Glutamatergic neuron (in vitro differentiated cells): ENCODE data around the gene STARD4. TPM values are rescaled to one million over a fixed set of nuclear protein-coding genes. Genes with fewer than 3 reads are reported as not detected.

Experiments used
- DNase-seq: peaks from one replicate; pipeline ENCODE4 v3.0.0; 2022
- H3K27ac Mint-ChIP-seq: one replicate; pipeline ENCODE4 v1.8.0; 2020; ENCODE audit warnings: mild to moderate bottlenecking, mixed read lengths, inconsistent platforms; ENCODE audit not compliant: unreplicated experiment
- H3K27me3 Mint-ChIP-seq: one replicate; pipeline ENCODE4 v1.8.0; 2020; ENCODE audit warnings: mild to moderate bottlenecking, moderate library complexity, mixed read lengths, inconsistent platforms; ENCODE audit not compliant: unreplicated experiment
- H3K36me3 Mint-ChIP-seq: one replicate; pipeline ENCODE4 v1.8.0; 2020; ENCODE audit warnings: mild to moderate bottlenecking, mixed read lengths, inconsistent platforms; ENCODE audit not compliant: unreplicated experiment
- H3K4me1 Mint-ChIP-seq: one replicate; pipeline ENCODE4 v1.8.0; 2020; ENCODE audit warnings: mild to moderate bottlenecking, low read depth, mixed read lengths, inconsistent platforms; ENCODE audit not compliant: unreplicated experiment
- H3K4me3 Mint-ChIP-seq: one replicate; pipeline ENCODE4 v1.8.0; 2020; ENCODE audit warnings: mild to moderate bottlenecking, mixed read lengths, inconsistent platforms; ENCODE audit not compliant: unreplicated experiment
- H3K9me3 Mint-ChIP-seq: one replicate; pipeline ENCODE4 v1.8.0; 2020; ENCODE audit warnings: mild to moderate bottlenecking, moderate library complexity, mixed read lengths, inconsistent platforms; ENCODE audit not compliant: unreplicated experiment
- CTCF ChIP-seq: fragments of 200-600 bp; sonication (generic); IDR thresholded peaks from one replicate; pipeline ENCODE4 v1.5.0; 2021; ENCODE audit not compliant: partially characterized antibody, unreplicated experiment
- long read RNA-seq: library from polyadenylated mRNA; unstranded; transcript quantifications from one replicate; pipeline ENCODE4 v2.0.0, GENCODE V29; 2020; ENCODE audit not compliant: unreplicated experiment
- total RNA-seq: library from RNA; stranded (reverse); fragmentation: NEBNext Ultra II Directional; extraction: Animal tissue kit (Norgen Biotek cat#: 25700); gene quantifications from one replicate; pipeline ENCODE4 v1.2.1, GENCODE V29; 2021; ENCODE audit not compliant: unreplicated experiment

STARD4 gene
- 71.2 TPM for total RNA-seq
- long read RNA-seq, full-length matches to known transcripts: 6 of 9 reads
- long read RNA-seq, partial matches to known transcripts: 0 of 9 reads
- long read RNA-seq, other reads (novel, unspliced or antisense): 3 of 9 reads

GRCh38 chr5:111512375-111513130, at the start of gene STARD4:
Gene STARD4 (minus strand): TSS chr5:111512535. CDS start chr5:111507433, 5,102 bp downstream.
- Mint-ChIP-seq H3K27ac (peak within 1 kb of the TSS; percentile 82), H3K27me3 (peaks cover 6% of the 10 kb centered on the region), H3K36me3 (no peaks in the 10 kb centered on the region), H3K9me3 (peaks cover 6% of the 10 kb centered on the region), H3K4me3 (peak within 1 kb of the TSS; percentile 100), H3K4me1 (peaks cover 26% of the 10 kb centered on the region)
- TF ChIP-seq CTCF: no peak
- DNase-seq: peak; percentile 97

- TF ChIP-seq CTCF: no peak
- Mint-ChIP-seq H3K27me3 (no peaks in the 10 kb centered on the region), H3K36me3 (peaks cover 11% of the 10 kb centered on the region), H3K4me3 (no peak overlapping the region), H3K4me1 (no peaks in the 10 kb centered on the region), H3K27ac (no peak overlapping the region), H3K9me3 (peaks cover 2% of the 10 kb centered on the region)
- no peak for DNase-seq
Measured at GRCh38 chr5:111559680-111560079, 47.3 kb upstream of the STARD4 start.

GRCh38 chr5:111557686-111558085, 45.4 kb upstream of the STARD4 start:
- TF ChIP-seq CTCF: no peak
- no peak for DNase-seq
- H3K36me3 Mint-ChIP-seq: peaks cover 11% of the 10 kb centered on the region
- no peak overlapping the region for H3K27ac Mint-ChIP-seq
- no peaks in the 10 kb centered on the region for H3K4me1 Mint-ChIP-seq
- H3K27me3 Mint-ChIP-seq: no peaks in the 10 kb centered on the region
- no peak overlapping the region for H3K4me3 Mint-ChIP-seq
- H3K9me3 Mint-ChIP-seq: peaks cover 2% of the 10 kb centered on the region

GRCh38 chr5:111557111-111557510, 44.8 kb upstream of the STARD4 start:
- Mint-ChIP-seq H3K27me3 (no peaks in the 10 kb centered on the region), H3K4me1 (peaks cover 3% of the 10 kb centered on the region), H3K4me3 (no peak overlapping the region), H3K36me3 (peaks cover 11% of the 10 kb centered on the region), H3K27ac (no peak overlapping the region), H3K9me3 (peaks cover 2% of the 10 kb centered on the region)
- DNase-seq: no peak
- no peak for TF ChIP-seq CTCF

GRCh38 chr5:111556501-111556900, 44.2 kb upstream of the STARD4 start:
- Mint-ChIP-seq H3K27me3 (no peaks in the 10 kb centered on the region), H3K9me3 (peaks cover 2% of the 10 kb centered on the region), H3K36me3 (peaks cover 11% of the 10 kb centered on the region), H3K4me1 (peaks cover 8% of the 10 kb centered on the region), H3K4me3 (no peak overlapping the region), H3K27ac (no peak overlapping the region)
- TF ChIP-seq CTCF: no peak
- no peak for DNase-seq
